MM.1S (cell line): ENCODE measurements around the gene CLDN15.

ENCODE experiments used
- CTCF ChIP-seq: fragments of 300-600 bp; sonication (generic); IDR thresholded peaks from 2 replicates; pipeline ENCODE4 v1.5.1; 2016; ENCODE audit warnings: antibody characterized with exemption, low read length, mixed read lengths
- EZH2 ChIP-seq: fragments of 300-600 bp; sonication (generic); optimal IDR thresholded peaks from 2 replicates; pipeline ENCODE3; 2017; ENCODE audit warnings: low read depth, mild to moderate bottlenecking, antibody characterized with exemption, low read length, mixed read lengths
- EZH2phosphoT487 ChIP-seq: fragments of 300-600 bp; sonication (generic); IDR thresholded peaks from 2 replicates; pipeline ENCODE4 v1.6.1; 2018; ENCODE audit warnings: antibody characterized with exemption, low read length

GRCh38 chr7:101185258-101185839 lies 52.3 kb downstream of the CLDN15 start:
- TF ChIP-seq EZH2 = no peak
- no peak for TF ChIP-seq CTCF
- TF ChIP-seq EZH2phosphoT487 = no peak
